HL-60 (cell line): ENCODE measurements around the gene TBL1XR1.
"Not testable (repeated sequence)": the region's sequence is repeated elsewhere in the genome, so short reads cannot be mapped to it uniquely, and the experiment has no call there.

ENCODE experiments used
- CTCF ChIP-seq: IDR thresholded peaks from one replicate; pipeline ENCODE4 v1.5.1; 2011; ENCODE audit warnings: low read length, control low read depth, inconsistent platforms; ENCODE audit not compliant: insufficient read depth
- GABPA ChIP-seq: IDR thresholded peaks from 2 replicates; pipeline ENCODE4 v1.6.1; 2012; ENCODE audit warnings: low read depth
- REST ChIP-seq: IDR thresholded peaks from 2 replicates; pipeline ENCODE4 v1.6.1; 2012; ENCODE audit warnings: low read depth; ENCODE audit not compliant: insufficient replicate concordance

GRCh38 chr3:177193275-177193674, 4.0 kb downstream of the TBL1XR1 start:
- TF ChIP-seq REST, CTCF, GABPA: not testable (repeated sequence)
